Measurements from ENCODE around the gene ARHGAP28. TPM values are rescaled to one million over a fixed set of nuclear protein-coding genes. Genes with fewer than 3 reads are reported as not detected.

ARHGAP28 gene
- total and polyA plus RNA-seq, 2 of the 13 experiments (the other 11 are each of a cell fraction or from before 2014, with no cell fraction given), result not detected

DNA sequence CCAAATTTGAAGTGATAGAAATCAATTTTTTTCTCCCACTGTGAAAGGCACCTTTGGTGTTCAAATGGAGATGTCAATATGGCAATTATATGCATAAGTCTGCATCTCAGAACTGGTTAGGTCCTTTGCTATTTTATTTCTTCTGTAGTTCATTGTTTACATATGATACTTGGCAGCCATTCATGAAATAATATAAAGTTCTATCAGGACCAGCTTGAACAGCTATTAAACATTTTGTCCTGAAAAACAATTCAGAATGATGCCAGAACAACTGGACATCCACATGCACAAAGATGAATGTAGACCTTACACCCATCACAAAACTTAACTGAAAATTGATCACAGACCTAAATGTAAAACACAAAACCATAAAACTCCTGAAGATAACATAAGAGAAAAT is 41.8 kb upstream of the ARHGAP28 start:
- no peak for TF ChIP-seq ZNF546 (CRISPR knock-in tag; conservative IDR thresholded peaks at IDR 0.05)
- TF ChIP-seq ETV5 (CRISPR knock-in tag; IDR thresholded peaks at IDR 0.05; ENCODE audit: borderline replicate concordance), result no peak
- no peak for TF ChIP-seq ZNF660 (CRISPR knock-in tag; IDR thresholded peaks at IDR 0.05; ENCODE audit: borderline replicate concordance, low read depth)
- no peak for TF ChIP-seq EZH2 (conservative IDR thresholded peaks at IDR 0.05; ENCODE audit: low read depth, low read length)
- TF ChIP-seq ZKSCAN1 (IDR thresholded peaks at IDR 0.05; ENCODE audit: low read length), result no peak
- no peak for TF ChIP-seq ZNF367 (CRISPR knock-in tag; IDR thresholded peaks at IDR 0.05; ENCODE audit: borderline replicate concordance)
- TF ChIP-seq, protein P1, sequence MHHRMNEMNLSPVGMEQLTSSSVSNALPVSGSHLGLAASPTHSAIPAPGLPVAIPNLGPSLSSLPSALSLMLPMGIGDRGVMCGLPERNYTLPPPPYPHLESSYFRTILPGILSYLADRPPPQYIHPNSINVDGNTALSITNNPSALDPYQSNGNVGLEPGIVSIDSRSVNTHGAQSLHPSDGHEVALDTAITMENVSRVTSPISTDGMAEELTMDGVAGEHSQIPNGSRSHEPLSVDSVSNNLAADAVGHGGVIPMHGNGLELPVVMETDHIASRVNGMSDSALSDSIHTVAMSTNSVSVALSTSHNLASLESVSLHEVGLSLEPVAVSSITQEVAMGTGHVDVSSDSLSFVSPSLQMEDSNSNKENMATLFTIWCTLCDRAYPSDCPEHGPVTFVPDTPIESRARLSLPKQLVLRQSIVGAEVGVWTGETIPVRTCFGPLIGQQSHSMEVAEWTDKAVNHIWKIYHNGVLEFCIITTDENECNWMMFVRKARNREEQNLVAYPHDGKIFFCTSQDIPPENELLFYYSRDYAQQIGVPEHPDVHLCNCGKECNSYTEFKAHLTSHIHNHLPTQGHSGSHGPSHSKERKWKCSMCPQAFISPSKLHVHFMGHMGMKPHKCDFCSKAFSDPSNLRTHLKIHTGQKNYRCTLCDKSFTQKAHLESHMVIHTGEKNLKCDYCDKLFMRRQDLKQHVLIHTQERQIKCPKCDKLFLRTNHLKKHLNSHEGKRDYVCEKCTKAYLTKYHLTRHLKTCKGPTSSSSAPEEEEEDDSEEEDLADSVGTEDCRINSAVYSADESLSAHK (CRISPR knock-in tag; IDR thresholded peaks at IDR 0.05; ENCODE audit: borderline replicate concordance), result no peak
- TF ChIP-seq HNRNPUL1 (IDR thresholded peaks at IDR 0.05; ENCODE audit: low read depth, low read length), result no peak
- TF ChIP-seq DMAP1 (CRISPR knock-in tag; IDR thresholded peaks at IDR 0.05), result no peak
- no peak for TF ChIP-seq SMARCE1 (IDR thresholded peaks at IDR 0.05; ENCODE audit: borderline replicate concordance)
- no peak for TF ChIP-seq ZIK1 (CRISPR knock-in tag; IDR thresholded peaks at IDR 0.05; ENCODE audit: borderline replicate concordance, low read depth)
- TF ChIP-seq MIER2 (CRISPR knock-in tag; IDR thresholded peaks at IDR 0.05), result no peak
- TF ChIP-seq RNF2 (conservative IDR thresholded peaks at IDR 0.05; ENCODE audit: low read depth), result no peak
- no peak for TF ChIP-seq ZNF510 (CRISPR knock-in tag; IDR thresholded peaks at IDR 0.05; ENCODE audit: low read depth)
- TF ChIP-seq PHF20 (CRISPR knock-in tag; IDR thresholded peaks at IDR 0.05), result no peak
- TF ChIP-seq GTF2F1 (IDR thresholded peaks at IDR 0.05; ENCODE audit: low read length), result no peak
- TF ChIP-seq NCOA2 (CRISPR knock-in tag; IDR thresholded peaks at IDR 0.05), result no peak
- no peaks in the 10 kb centered on the region for H3K4me1 ChIP-seq (ENCODE audit: insufficient read depth, low read length)
- no peak overlapping the region for H3K4me3 ChIP-seq (replicated peaks in 1 of 3; ENCODE audit: insufficient read depth in 1 of 3, low read depth in 2 of 3, low read length in 3 of 3)
- intact Hi-C loops (cut with micrococcal nuclease; ENCODE audit: unreplicated experiment), result no loop called here
- no peak overlapping the region for H3K27ac ChIP-seq (ENCODE audit: extremely low read length, insufficient read depth, low read length)
- no peaks in the 10 kb centered on the region for H3K9me3 ChIP-seq (ENCODE audit: low read length)
- BruUV-seq (replicated peaks), result no TSS peak
- ChIA-PET POLR2A (no interaction called here), CTCF (ENCODE audit: low intra/inter-chr PET ratio, low total read pairs) (no interaction called here)
- no peak overlapping the region for H2AFZ ChIP-seq (ENCODE audit: low read length)
- FAIRE-seq (no peak), ATAC-seq (no peak), DNase-seq (ENCODE audit: low spot score) (no peak)
- no peak overlapping the region for H3K4me2 ChIP-seq (ENCODE audit: low read depth, low read length)
- H3K36me3 ChIP-seq (replicated peaks in 1 of 2; ENCODE audit: control insufficient read depth in 1 of 2, insufficient read depth in 2 of 2, low read length in 2 of 2), result no peaks in the 10 kb centered on the region
- no peak overlapping the region for H3K9ac ChIP-seq (ENCODE audit: insufficient read depth, low read depth, low read length)
- H4K20me1 ChIP-seq (ENCODE audit: insufficient read depth, low read length), result no peaks in the 10 kb centered on the region
- H3K79me2 ChIP-seq (ENCODE audit: insufficient read depth, low read length), result no peaks in the 10 kb centered on the region
- in situ Hi-C loops (cut with HindIII; ENCODE audit: extremely low pct_ligation_motif_present, low pct_unique_long_range_greater_than_20kb), result no loop called here
- H3K27me3 ChIP-seq (ENCODE audit: control insufficient read depth in 1 of 2, insufficient read depth in 2 of 2, low read length in 2 of 2), result peaks cover 2 to 13% of the 10 kb centered on the region in 2 experiments; a peak in 3 of 5 replicates

Data from HepG2 (cell line).